HepG2 (cell line): ENCODE data around the gene OR6S1. TPM values are rescaled to one million over a fixed set of nuclear protein-coding genes. Genes with fewer than 3 reads are reported as not detected.

Experiments
- ATF3 ChIP-seq: sonication (generic); formaldehyde crosslinking; IDR thresholded peaks from 2 replicates; pipeline ENCODE4 v1.4.0; 2020; ENCODE audit warnings: missing genetic modification reagents
- CEBPB ChIP-seq: IDR thresholded peaks from 2 replicates; pipeline ENCODE4 v1.6.1; 2011; ENCODE audit warnings: low read depth, low read length, improper control_type of control experiment, borderline replicate concordance
- CHD4 ChIP-seq: fragments of 200-600 bp; sonication (generic); IDR thresholded peaks from 2 replicates; pipeline ENCODE4 v1.7.0; 2017; ENCODE audit warnings: mild to moderate bottlenecking, low read length, borderline replicate concordance
- ELF1 ChIP-seq: sonication (generic); formaldehyde crosslinking; IDR thresholded peaks from 2 replicates; pipeline ENCODE4 v1.4.0; 2020; ENCODE audit warnings: missing genetic modification reagents
- EP300 ChIP-seq, 3 experiments: sonication (generic) in 1 of 3; formaldehyde crosslinking in 1 of 3; IDR thresholded peaks; 2 replicates each; pipeline versions ENCODE4 v1.5.1 to v1.6.1; 2011 to 2020; ENCODE audit warnings: low read depth in 2 of 3, low read length in 2 of 3, borderline replicate concordance in 1 of 3, improper control_type of control experiment in 1 of 3, mild to moderate bottlenecking in 1 of 3, missing genetic modification reagents in 1 of 3, moderate library complexity in 1 of 3
- KLF16 ChIP-seq, 2 experiments: sonication (generic) in 1 of 2; formaldehyde crosslinking in 1 of 2; IDR thresholded peaks; 2 replicates each; pipeline versions ENCODE4 v1.6.1 to v1.8.0; 2016 to 2023; ENCODE audit warnings: missing genetic modification reagents in 2 of 2, missing compliant biosample characterization in 1 of 2
- MAF1 ChIP-seq: sonication (generic); formaldehyde crosslinking; IDR thresholded peaks from 2 replicates; pipeline ENCODE4 v1.5.0; 2020; ENCODE audit warnings: missing genetic modification reagents, borderline replicate concordance
- MBD4 ChIP-seq: IDR thresholded peaks from 2 replicates; pipeline ENCODE4 v1.6.1; 2012; ENCODE audit warnings: low read length, inconsistent platforms, borderline replicate concordance
- MIXL1 ChIP-seq: IDR thresholded peaks from 2 replicates; pipeline ENCODE4 v1.6.1; 2016
- NFRKB ChIP-seq: fragments of 450-650 bp; IDR thresholded peaks from 2 replicates; pipeline ENCODE4 v1.6.1; 2017
- NR2C2 ChIP-seq: sonication (generic); formaldehyde crosslinking; IDR thresholded peaks from 2 replicates; pipeline ENCODE4 v1.4.0; 2020; ENCODE audit warnings: missing genetic modification reagents, mild to moderate bottlenecking, moderate library complexity, borderline replicate concordance
- PHF21A ChIP-seq: sonication (generic); formaldehyde crosslinking; IDR thresholded peaks from 2 replicates; pipeline ENCODE4 v1.5.0; 2020; ENCODE audit warnings: mild to moderate bottlenecking, missing genetic modification reagents
- PRMT3 ChIP-seq: sonication (generic); formaldehyde crosslinking; IDR thresholded peaks from 2 replicates; pipeline ENCODE4 v1.8.1; 2022; ENCODE audit warnings: low read depth, mild to moderate bottlenecking, moderate library complexity, missing genetic modification reagents, borderline replicate concordance
- SALL1 ChIP-seq: sonication (generic); formaldehyde crosslinking; IDR thresholded peaks from 2 replicates; pipeline ENCODE4 v1.8.0; 2022; ENCODE audit warnings: mild to moderate bottlenecking, missing genetic modification reagents
- SMC3 ChIP-seq: IDR thresholded peaks from 2 replicates; pipeline ENCODE4 v1.6.1; 2011; ENCODE audit warnings: low read length, improper control_type of control experiment
- SOX5 ChIP-seq: IDR thresholded peaks from 2 replicates; pipeline ENCODE4 v1.6.1; 2016; ENCODE audit warnings: borderline replicate concordance
- TGIF2 ChIP-seq: IDR thresholded peaks from 2 replicates; pipeline ENCODE4 v1.6.1; 2016; ENCODE audit warnings: control low read depth, missing compliant biosample characterization
- TOPORS ChIP-seq: sonication (generic); formaldehyde crosslinking; IDR thresholded peaks from 2 replicates; pipeline ENCODE4 v1.8.0; 2023; ENCODE audit warnings: mild to moderate bottlenecking, missing genetic modification reagents
- ZKSCAN1 ChIP-seq: fragments of 150-350 bp; IDR thresholded peaks from 2 replicates; pipeline ENCODE4 v1.6.1; 2014; ENCODE audit warnings: low read length
- ZNF143 ChIP-seq: sonication (generic); formaldehyde crosslinking; IDR thresholded peaks from 2 replicates; pipeline ENCODE4 v1.4.0; 2020; ENCODE audit warnings: missing genetic modification reagents
- ZNF24 ChIP-seq: fragments of 450-650 bp; IDR thresholded peaks from 2 replicates; pipeline ENCODE4 v1.6.1; 2017; ENCODE audit warnings: antibody characterized with exemption, mild to moderate bottlenecking
- ZNF33A ChIP-seq: sonication (generic); formaldehyde crosslinking; IDR thresholded peaks from 2 replicates; pipeline ENCODE4 v1.5.1; 2020; ENCODE audit warnings: missing genetic modification reagents, mild to moderate bottlenecking, moderate library complexity, borderline replicate concordance
- ZNF574 ChIP-seq: sonication (generic); formaldehyde crosslinking; IDR thresholded peaks from 2 replicates; pipeline ENCODE4 v1.4.0; 2020; ENCODE audit warnings: missing genetic modification reagents
- polyA plus RNA-seq, 8 experiments: library from polyadenylated mRNA; depleted of rRNA in 3 of 8; stranded (reverse) in 7 of 8; unstranded in 1 of 8; fragments of >200 nt; fragmentation: Illumina TruSeq in 4 of 8; extraction: Trizol in 4 of 8; gene quantifications; 2 replicates each; pipeline versions ENCODE4 v1.2.1 to v1.2.3, GENCODE V29; 2011 to 2016; ENCODE audit warnings: low read depth in 4 of 8, missing spikeins in 1 of 8, mixed read lengths in 1 of 8; ENCODE audit not compliant: insufficient read depth in 1 of 8
- total RNA-seq, 5 experiments: library from RNA; depleted of rRNA; stranded (reverse); fragments of >200 nt; fragmentation: Illumina TruSeq; extraction: Trizol; gene quantifications; 2 replicates each; pipeline ENCODE4 v1.2.3, GENCODE V29; 2016; ENCODE audit warnings: low read depth in 1 of 5
- TF ChIP-seq, protein P1 (sequence below), 2 experiments: sonication (generic) in 1 of 2; formaldehyde crosslinking in 1 of 2; IDR thresholded peaks; 2 replicates each; pipeline versions ENCODE4 v1.4.0 to v1.6.1; 2018 to 2020; ENCODE audit warnings: missing genetic modification reagents in 2 of 2, borderline replicate concordance in 1 of 2, low read depth in 1 of 2, mild to moderate bottlenecking in 1 of 2, missing biosample characterization in 1 of 2

OR6S1 gene
- total and polyA plus RNA-seq, 2 of the 13 experiments (the other 11 are each of a cell fraction or from before 2014, with no cell fraction given): 0.09 TPM; not detected in 1

- TF ChIP-seq PRMT3 (CRISPR knock-in tag) (0 out of 2 replicates have a peak, but pooled peaks have one; percentile 59), ELF1 (CRISPR knock-in tag) (peak; percentile 4; the same call in 1 of the 2 replicates), PHF21A (CRISPR knock-in tag) (peak; percentile 77), SALL1 (CRISPR knock-in tag) (peak; percentile 44), TOPORS (peak; percentile 97), NFRKB (no peak), TGIF2 (CRISPR knock-in tag) (0 out of 2 replicates have a peak, but pooled peaks have one; percentile 57), ZNF574 (CRISPR knock-in tag) (peak; percentile 67), ZNF33A (peak; percentile 39; the same call in 1 of the 2 replicates), MIXL1 (CRISPR knock-in tag) (peak; percentile 87), CHD4 (peak; percentile 77; the same call in 1 of the 2 replicates), MBD4 (0 out of 2 replicates have a peak, but pooled peaks have one; percentile 72), ZKSCAN1 (peak; percentile 57), NR2C2 (peak; percentile 25; the same call in 1 of the 2 replicates), ZNF24 (peak; percentile 99), ZNF143 (CRISPR knock-in tag) (no peak), KLF16 (CRISPR knock-in tag; IDR thresholded peaks at IDR 0.05) (peak in 1 of 2 experiments; percentile 72; a peak in 1 of 4 replicates), MAF1 (CRISPR knock-in tag) (peak; percentile 96), SOX5 (CRISPR knock-in tag) (peak; percentile 46; the same call in 1 of the 2 replicates), ATF3 (CRISPR knock-in tag) (0 out of 2 replicates have a peak, but pooled peaks have one; percentile 4), SMC3 (peak; percentile 51; the same call in 1 of the 2 replicates), EP300 (IDR thresholded peaks at IDR 0.05; ENCODE audit: low read depth in 2 of 2, low read length in 2 of 2) (0 out of 4 replicates have a peak, but pooled peaks of 1 of the 2 experiments have one; percentile 9), EP300 (CRISPR knock-in tag; IDR thresholded peaks at IDR 0.05; ENCODE audit: borderline replicate concordance) (no peak), CEBPB (peak; percentile 42)
- TF ChIP-seq, protein P1, sequence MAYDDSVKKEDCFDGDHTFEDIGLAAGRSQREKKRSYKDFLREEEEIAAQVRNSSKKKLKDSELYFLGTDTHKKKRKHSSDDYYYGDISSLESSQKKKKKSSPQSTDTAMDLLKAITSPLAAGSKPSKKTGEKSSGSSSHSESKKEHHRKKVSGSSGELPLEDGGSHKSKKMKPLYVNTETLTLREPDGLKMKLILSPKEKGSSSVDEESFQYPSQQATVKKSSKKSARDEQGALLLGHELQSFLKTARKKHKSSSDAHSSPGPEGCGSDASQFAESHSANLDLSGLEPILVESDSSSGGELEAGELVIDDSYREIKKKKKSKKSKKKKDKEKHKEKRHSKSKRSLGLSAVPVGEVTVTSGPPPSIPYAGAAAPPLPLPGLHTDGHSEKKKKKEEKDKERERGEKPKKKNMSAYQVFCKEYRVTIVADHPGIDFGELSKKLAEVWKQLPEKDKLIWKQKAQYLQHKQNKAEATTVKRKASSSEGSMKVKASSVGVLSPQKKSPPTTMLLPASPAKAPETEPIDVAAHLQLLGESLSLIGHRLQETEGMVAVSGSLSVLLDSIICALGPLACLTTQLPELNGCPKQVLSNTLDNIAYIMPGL (CRISPR knock-in tag; IDR thresholded peaks at IDR 0.05; ENCODE audit: borderline replicate concordance in 1 of 2, low read depth in 1 of 2): peak; percentile 97 to 99
Observed at GRCh38 chr14:20632831-20633691, 8.4 kb downstream of the OR6S1 start (continued).
